KG1 (cell line): ENCODE data around the gene AIG1.
"Not testable (repeated sequence)": the region's sequence is repeated elsewhere in the genome, so short reads cannot be mapped to it uniquely, and the experiment has no call there.

Experiments used
- DNase-seq: peaks from one replicate; lab custom pipeline; 2025; lab: John Stamatoyannopoulos, UW

AIG1 gene

DNA sequence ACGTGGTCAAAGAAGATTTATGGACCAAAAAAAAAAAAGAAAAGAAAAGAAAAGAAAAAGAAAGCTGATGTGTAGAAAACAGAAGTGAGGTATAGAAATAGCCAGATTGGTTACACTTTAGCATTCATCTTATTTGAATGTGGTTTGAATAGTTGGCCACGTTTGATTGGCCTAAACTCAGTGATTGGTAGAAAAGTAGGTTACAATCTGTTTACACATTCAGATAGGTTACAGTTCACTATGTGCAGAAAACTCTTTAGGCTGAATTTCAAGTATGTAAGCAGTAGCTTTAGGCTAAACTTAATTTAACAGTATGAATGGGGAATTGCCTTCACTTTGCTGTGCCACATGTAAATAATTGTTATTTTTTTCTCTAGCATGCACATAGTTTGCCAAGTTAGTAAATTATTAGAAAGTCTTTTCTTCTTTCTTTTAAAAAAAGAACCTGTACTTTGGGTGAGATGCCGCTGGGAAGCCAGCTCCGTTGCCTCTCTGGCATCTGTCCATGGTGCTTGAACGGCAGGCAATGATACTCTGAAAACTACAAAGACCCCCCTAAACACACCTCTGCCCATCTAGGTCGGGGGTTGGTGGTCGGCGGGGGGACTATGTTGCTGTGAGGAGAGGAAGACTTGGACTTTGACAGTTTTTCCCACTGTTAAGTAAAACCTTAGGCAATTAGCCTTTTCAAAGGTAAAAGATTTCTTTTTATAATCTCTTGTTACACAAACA is 173.0 kb downstream of the AIG1 start:
- DNase-seq, result no peak

DNA sequence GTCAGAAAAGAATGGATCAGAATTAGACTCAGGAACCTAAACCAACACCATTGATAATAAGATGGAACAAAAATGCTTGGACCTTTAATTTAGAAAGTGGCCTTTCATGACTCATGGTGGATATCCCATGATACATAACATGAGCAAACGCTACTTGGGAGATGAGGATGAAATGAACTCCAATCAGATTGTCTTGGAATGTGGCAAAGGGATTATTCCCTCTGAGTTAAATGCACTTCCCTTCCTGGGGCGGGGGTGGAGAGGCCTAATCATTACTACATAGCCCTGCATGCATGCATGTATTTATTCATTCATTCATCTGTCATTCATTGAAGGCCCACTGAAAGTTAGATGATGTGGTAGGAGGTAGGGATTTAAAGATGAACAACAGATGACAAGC is 174.0 kb downstream of the AIG1 start:
- DNase-seq, result no peak

DNA sequence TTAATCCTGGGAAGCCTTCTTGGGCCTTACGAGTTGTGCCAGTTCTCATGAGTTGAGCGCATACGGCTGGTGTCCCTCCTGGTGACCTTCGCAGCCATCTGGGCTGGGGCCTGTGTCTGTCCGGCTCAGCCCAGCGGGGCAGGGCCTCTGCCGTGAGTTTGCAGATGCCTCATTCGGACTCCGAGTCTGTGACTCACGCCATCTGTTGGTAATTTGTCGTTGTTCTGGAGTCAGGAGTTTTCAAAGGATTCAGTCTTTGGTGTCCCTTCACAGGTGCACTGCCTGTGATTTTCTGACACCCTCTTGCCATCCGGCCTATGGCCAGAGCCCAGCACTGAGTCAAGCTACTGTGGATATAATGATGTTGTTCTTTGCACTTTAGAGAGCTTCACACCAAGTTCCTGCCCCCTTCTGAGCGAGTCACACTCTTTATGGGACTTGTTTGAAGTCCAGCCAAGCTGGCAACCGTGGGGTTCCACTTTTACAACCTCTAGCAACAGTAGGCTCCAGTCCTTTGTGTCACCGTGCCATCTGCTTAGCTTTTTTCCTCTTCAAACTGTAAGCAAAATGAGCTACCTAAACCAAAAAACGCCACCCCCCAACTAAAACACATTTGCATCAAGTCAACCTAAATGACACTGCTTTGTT is 175.6 kb downstream of the AIG1 start:
- DNase-seq, result no peak

DNA sequence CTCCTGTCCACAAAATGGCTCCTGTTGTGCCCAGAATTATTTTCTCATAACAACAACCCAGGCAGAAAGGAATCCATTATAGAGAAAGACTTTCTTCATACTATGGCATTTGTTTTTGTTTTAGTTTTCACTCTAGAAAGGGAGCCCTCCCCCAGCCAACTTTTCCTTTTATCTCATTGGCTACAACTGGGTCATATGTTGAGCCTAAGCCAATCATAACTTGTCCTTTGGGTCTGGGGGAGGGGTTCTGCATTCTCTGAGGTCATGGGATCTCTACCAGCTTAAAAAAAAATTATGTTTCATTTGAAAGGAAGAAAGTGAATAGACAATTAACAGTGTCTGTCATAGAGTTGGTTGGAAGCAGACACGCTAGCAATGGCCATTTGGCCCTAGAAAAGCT is 177.6 kb downstream of the AIG1 start:
- DNase-seq, result no peak

DNA sequence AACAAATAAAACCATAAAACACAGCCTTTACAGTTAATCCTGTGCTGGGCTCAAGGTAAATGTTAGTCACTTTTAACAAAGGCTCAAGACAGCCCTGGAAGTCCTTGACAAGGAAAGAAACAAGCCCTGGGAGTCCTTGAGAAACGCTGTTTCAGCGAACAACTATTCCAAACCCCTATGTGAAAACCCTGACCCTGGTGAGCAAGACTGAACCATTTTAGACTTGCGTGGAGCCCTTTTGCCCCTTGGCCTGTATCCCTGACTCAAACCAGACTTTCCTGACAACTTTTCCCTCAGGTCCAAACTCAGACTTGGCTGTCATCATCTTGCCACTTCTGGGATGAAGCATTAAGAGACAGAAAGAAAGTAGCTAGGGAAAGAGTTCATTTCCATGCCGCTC is 180.4 kb downstream of the AIG1 start:
- DNase-seq, result no peak

DNA sequence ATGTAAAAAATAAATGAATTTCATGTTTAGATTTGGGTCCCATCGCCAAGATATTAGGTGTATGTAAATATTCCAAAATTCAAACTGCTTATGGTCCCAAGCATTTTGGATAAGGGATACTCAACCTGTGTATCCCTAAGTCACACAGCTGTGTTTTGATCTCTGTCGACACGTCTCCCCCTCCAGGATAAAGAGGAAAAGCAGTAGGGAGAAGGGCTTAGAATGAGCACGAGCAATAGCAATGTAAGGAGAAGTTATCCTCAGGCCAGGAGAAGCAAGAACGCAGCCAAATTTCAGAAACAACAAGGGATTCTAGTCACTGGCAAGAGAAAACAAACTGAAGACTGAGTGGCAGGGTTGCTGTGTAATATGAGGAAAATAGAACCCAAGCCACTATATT is 181.2 kb downstream of the AIG1 start:
- DNase-seq, result no peak

- DNase-seq, result no peak
These were observed 183.1 kb downstream of the AIG1 start for GRCh38 chr6:143243786-143244185.

- DNase-seq, result no peak
These were observed 185.0 kb downstream of the AIG1 start for GRCh38 chr6:143245656-143246055.

DNA sequence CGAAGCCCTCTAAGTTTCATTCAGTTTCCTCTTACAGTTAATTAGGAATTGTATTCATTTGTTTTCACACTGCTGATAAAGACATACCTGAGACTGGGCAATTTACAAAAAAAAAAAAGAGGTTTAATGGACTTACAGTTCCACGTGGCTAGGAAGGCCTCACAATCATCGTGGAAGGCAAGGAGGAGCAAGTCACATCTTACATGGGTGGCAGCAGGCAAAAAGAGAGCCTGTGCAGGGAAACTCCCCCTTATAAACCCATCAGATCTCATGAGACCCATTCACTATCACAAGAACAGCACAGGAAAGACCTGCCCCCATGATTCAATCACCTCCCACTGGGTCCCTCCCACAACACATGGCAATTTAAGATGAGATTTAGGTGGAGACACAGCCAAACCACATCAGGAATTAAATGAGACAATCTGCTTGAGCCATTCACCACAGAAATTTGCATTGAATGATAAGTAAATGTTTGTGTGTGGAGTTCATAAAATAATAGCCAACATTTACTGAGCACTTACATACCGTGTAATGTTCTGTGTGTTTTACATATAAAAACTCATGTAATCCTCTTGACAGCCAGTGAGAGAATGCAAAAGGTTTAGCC is 185.6 kb downstream of the AIG1 start:
- DNase-seq, result not testable (repeated sequence)

DNA sequence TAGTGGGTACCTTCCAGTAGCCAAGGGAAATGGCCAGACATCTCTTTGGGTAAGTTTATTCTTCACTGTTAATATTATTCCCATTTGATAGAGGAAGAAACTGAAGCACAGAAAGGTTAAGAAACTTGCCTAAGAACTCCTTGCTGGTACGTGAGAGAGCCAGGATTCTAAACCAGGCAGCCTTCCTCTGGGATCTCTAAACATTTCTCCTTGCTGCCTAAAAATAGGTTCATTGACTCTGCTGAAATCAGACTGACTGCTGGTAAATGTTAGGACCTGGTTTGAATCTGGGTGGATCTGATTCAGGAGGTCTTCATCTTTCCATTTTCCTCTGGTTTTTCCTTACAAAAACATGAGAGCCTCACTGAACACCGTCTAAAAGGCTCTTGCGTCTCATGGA is 186.9 kb downstream of the AIG1 start:
- no peak for DNase-seq

DNA sequence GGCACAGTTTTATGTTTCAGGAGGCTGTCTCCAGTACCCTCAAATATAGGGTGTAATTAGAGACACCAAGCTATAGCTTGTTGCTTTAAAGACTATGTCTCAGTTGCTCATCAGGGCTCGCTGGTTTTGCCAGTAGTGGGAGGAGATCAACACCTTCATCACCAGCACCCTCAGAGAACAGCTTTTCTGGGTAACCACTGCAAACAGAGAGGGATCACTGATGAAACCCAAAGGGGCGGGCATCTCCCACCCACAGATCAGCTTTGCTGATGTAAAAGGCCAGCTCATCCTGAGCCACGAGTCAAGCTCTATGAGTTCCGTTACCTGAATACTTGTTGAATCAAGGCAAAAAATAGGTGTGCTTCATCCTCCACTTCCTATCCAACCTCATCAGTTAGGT is 187.7 kb downstream of the AIG1 start:
- no peak for DNase-seq

DNA sequence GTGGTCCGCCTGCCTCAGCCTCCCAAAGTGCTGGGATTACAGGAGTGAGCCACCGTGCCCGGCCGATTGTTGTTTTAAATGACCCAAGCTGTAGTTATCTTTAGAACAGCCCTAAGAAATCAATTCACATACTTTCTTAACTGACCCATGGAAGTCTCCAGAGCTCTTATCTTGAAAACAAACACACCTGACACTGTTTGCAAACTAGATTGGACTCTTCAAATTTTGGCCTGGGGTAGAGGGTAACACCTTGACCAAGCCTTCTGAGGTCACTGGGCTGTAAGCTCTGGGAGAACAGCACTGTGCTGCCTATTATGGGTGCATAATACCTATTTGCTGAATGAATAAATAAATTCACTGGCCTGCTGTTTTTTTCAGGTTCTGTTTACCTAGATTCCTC is 190.6 kb downstream of the AIG1 start:
- no peak for DNase-seq

GRCh38 chr6:143252961-143253360 is 192.3 kb downstream of the AIG1 start:
- DNase-seq, result no peak

- no peak for DNase-seq
These were observed 192.9 kb downstream of the AIG1 start for GRCh38 chr6:143253586-143253985.

- no peak for DNase-seq
These were observed 198.3 kb downstream of the AIG1 start for GRCh38 chr6:143258945-143259344.

DNA sequence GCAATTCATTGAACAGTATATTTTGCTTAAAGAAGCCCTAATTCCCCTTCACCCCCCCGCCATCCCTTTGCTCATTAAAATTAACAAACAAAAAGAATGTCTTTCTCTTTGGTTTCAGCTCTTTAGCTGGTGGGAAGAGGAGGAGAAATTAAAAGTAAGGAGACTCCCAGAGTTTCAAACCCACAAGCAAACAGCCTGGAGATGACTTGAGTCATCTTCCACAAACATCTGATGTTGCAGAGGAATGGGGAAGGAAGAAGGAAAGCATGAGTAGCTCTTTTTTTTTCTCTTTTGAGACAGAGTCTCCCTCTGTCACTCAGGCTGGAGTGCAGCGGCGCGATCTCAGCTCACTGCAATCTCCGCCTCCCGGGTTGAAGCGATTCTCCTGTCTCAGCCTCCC is 200.2 kb downstream of the AIG1 start:
- DNase-seq, result no peak

DNA sequence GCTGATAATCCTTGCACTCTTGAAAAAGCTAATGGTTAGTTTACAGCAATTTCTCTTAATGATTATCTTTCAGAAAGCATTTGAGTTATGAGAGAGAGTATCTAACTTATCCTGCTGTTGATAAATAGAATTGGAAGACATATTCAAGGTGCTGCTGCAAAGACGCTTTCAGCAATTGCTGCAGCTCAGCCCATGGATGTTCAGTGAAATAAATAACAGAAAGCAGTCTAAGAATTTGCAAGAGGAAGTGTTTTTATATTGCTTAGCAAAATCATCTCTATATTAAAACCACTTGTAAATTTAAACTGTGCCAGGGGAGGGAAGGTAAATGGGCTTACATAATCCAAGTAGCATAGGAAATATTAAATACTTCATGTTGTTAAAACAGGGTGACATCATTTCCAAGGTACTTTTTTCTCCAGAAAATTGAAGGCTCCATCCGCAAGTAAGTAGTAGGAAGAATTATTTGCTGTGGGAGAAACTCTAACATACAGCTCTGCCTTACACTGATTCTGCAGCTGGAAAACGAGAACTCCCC is 201.3 kb downstream of the AIG1 start:
- no peak for DNase-seq

GRCh38 chr6:143262859-143263258 is 202.2 kb downstream of the AIG1 start:
- DNase-seq, result no peak

DNA sequence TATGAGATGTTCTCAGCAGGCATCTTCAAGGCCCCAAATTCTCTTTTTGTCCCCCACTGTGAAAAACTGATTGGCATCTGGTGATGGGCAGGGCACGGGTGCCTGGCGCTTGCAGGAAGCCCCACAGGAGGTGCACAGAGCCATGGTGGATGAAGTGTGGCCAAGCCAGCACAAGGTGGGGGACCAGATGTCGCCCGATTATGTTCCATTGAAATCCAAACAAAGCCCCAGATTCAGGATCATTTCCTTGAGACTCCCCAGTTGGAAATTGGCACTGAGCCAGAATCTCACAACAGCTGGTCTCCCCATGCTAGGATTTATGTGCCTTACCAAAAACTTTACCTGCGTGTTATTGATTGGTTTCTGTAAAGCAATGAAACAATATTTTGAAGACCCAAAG is 203.7 kb downstream of the AIG1 start:
- DNase-seq, result no peak

DNA sequence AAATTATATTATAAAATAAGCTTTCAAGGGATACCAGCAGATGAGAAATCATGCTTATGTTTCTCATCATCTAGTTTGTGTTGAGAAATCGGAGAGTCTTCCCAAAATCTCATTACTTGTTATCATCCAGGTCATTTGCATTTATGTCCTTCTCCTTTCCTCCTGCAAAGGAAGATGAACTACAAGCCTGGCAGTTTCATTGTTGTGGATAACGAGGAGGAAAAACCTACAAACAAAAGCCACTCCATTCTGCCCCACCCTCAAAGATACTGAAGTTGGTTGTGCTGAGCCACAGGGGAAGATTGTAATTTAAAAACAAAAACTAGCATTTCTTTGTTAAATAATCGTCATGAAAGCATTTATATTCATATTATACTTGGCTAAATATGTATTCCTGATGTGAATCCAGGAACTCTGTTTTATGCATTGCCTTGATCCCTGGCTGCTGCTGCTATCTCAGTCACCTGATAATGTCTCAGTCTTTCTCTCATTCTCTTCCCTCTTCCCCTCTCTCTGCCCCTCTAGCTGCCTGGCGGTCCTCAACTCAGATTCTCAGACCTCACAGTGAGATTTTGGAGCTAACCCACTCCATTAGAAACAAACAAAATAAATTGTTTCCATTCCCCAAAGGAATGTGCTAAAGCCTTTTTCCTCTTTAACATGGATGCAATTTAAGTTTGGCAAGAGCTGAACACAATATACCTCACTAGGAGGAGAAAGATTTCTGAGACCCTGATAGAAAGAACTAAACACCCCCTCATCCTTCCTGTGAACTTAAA is 204.5 kb downstream of the AIG1 start:
- no peak for DNase-seq

DNA sequence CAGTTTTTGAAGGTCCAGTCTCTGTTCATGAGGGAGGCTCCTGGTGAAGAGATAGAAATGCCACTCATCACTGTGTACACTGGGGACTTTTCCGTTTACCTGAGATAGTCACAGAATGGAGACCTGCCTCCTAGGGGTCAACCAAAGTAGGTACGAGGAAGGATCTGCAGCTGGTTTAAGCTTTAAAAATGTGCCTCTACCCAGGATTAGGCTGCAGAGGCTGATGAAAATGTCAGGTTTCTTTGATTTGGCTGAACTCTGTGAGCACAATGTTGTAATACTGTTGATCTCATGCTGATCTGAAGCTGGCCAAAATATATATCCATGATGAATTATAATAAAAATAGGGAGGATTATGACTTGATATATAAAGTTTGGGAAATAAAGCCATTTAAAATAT is 207.1 kb downstream of the AIG1 start:
- DNase-seq, result no peak

DNA sequence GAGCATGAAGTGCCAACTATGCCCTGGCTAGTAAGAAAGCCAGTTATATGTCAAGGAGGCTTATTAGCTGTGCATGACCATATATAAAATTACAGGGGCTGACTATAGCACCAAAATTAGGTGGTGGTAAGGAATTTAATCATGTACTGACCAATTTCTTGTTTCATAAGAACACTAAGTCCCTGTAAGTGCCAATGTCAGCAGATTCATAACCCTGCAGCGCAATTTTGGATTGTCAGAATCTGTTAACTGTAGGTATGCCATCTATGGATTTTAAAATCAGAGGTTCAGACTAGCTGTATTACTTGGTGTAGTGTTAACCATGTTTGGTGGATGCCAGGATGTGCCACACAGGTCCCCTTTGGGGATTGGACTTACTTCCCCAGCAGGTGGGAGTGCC is 207.8 kb downstream of the AIG1 start:
- DNase-seq, result no peak

DNA sequence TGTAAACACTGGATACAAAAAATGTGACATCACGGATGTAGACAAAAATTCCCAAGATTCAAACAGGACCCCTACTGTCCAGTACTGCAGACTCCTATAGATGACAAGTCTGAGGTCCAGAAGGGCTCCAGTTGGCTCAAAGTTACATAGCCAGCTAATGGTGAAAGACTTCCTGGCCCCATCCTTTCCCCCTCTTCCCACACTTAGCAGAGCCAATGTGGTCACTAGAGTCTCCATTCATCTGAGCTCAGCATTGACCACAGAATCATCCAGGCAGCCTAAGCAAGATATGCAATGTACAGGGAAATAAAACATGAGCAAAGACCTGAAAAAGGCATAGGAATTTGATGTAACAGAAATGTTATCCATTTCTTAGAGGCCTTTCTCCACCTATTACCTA is 209.3 kb downstream of the AIG1 start:
- no peak for DNase-seq
